HepG2 (cell line): ENCODE measurements around the gene TPM3. TPM values are rescaled to one million over a fixed set of nuclear protein-coding genes. Genes with fewer than 3 reads are reported as not detected.

Experiments
- ARHGAP35 ChIP-seq: sonication (generic); formaldehyde crosslinking; IDR thresholded peaks from 2 replicates; pipeline ENCODE4 v1.9.0; 2022; ENCODE audit warnings: mild to moderate bottlenecking, inconsistent platforms, moderate library complexity, missing genetic modification reagents, borderline replicate concordance
- ATF1 ChIP-seq: IDR thresholded peaks from 2 replicates; pipeline ENCODE4 v1.6.1; 2016; ENCODE audit warnings: mild to moderate bottlenecking, control low read depth
- DR1 ChIP-seq: sonication (generic); formaldehyde crosslinking; IDR thresholded peaks from 2 replicates; pipeline ENCODE4 v1.8.0; 2021; ENCODE audit warnings: mild to moderate bottlenecking, missing genetic modification reagents, inconsistent platforms
- EZH2 ChIP-seq: conservative IDR thresholded peaks from 2 replicates; pipeline ENCODE4 v1.6.1; 2012; ENCODE audit warnings: mild to moderate bottlenecking, low read depth, low read length, moderate library complexity
- FOXC1 ChIP-seq: sonication (generic); formaldehyde crosslinking; IDR thresholded peaks from 2 replicates; pipeline ENCODE4 v1.8.0; 2022; ENCODE audit warnings: mild to moderate bottlenecking, missing genetic modification reagents, borderline replicate concordance
- GLI4 ChIP-seq: sonication (generic); formaldehyde crosslinking; IDR thresholded peaks from 2 replicates; pipeline ENCODE4 v1.5.1; 2020; ENCODE audit warnings: missing genetic modification reagents, mild to moderate bottlenecking, moderate library complexity, borderline replicate concordance
- GPN1 ChIP-seq: sonication (generic); formaldehyde crosslinking; IDR thresholded peaks from 2 replicates; pipeline ENCODE4 v1.5.1; 2020; ENCODE audit warnings: missing genetic modification reagents, borderline replicate concordance
- KLF6 ChIP-seq: IDR thresholded peaks from 2 replicates; pipeline ENCODE4 v1.8.0; 2016; ENCODE audit warnings: missing biosample characterization, missing genetic modification reagents
- MAFF ChIP-seq: IDR thresholded peaks from 2 replicates; pipeline ENCODE4 v1.6.1; 2011; ENCODE audit warnings: low read depth, low read length, improper control_type of control experiment
- MTA1 ChIP-seq: sonication (generic); formaldehyde crosslinking; IDR thresholded peaks from 2 replicates; pipeline ENCODE4 v1.4.0; 2020; ENCODE audit warnings: missing genetic modification reagents, mild to moderate bottlenecking, borderline replicate concordance
- NCOA5 ChIP-seq: sonication (generic); formaldehyde crosslinking; IDR thresholded peaks from 2 replicates; pipeline ENCODE4 v1.4.0; 2020; ENCODE audit warnings: missing genetic modification reagents
- NR2C2 ChIP-seq: sonication (generic); formaldehyde crosslinking; IDR thresholded peaks from 2 replicates; pipeline ENCODE4 v1.4.0; 2020; ENCODE audit warnings: missing genetic modification reagents, mild to moderate bottlenecking, moderate library complexity, borderline replicate concordance
- ONECUT2 ChIP-seq: sonication (generic); formaldehyde crosslinking; IDR thresholded peaks from 2 replicates; pipeline ENCODE4 v1.4.0; 2020; ENCODE audit warnings: missing genetic modification reagents
- PHF20 ChIP-seq: sonication (generic); formaldehyde crosslinking; IDR thresholded peaks from 2 replicates; pipeline ENCODE4 v1.5.0; 2020; ENCODE audit warnings: mild to moderate bottlenecking, missing genetic modification reagents
- POLR2G ChIP-seq: fragments of 200-400 bp; formaldehyde crosslinking; IDR thresholded peaks from 2 replicates; pipeline ENCODE4 v1.6.1; 2018; ENCODE audit warnings: mild to moderate bottlenecking, low read depth, low read length, moderate library complexity
- RBAK ChIP-seq: sonication (generic); formaldehyde crosslinking; IDR thresholded peaks from 2 replicates; pipeline ENCODE4 v1.5.1; 2020; ENCODE audit warnings: mild to moderate bottlenecking, missing genetic modification reagents
- SSRP1 ChIP-seq: IDR thresholded peaks from 2 replicates; pipeline ENCODE4 v1.6.1; 2016; ENCODE audit warnings: control low read depth
- TBL1XR1 ChIP-seq: fragments of 150-350 bp; IDR thresholded peaks from 2 replicates; pipeline ENCODE4 v1.6.1; 2014; ENCODE audit warnings: borderline replicate concordance, low read length; ENCODE audit not compliant: partially characterized antibody
- TGIF2 ChIP-seq: IDR thresholded peaks from 2 replicates; pipeline ENCODE4 v1.6.1; 2016; ENCODE audit warnings: control low read depth, missing compliant biosample characterization
- THAP11 ChIP-seq: IDR thresholded peaks from 2 replicates; pipeline ENCODE4 v1.6.1; 2016; ENCODE audit warnings: missing biosample characterization, missing genetic modification reagents
- ZBTB39 ChIP-seq: sonication (generic); formaldehyde crosslinking; IDR thresholded peaks from 2 replicates; pipeline ENCODE4 v1.5.0; 2020; ENCODE audit warnings: missing genetic modification reagents
- ZNF124 ChIP-seq: sonication (generic); formaldehyde crosslinking; IDR thresholded peaks from 2 replicates; pipeline ENCODE4 v1.4.0; 2020; ENCODE audit warnings: missing genetic modification reagents
- ZNF20 ChIP-seq: sonication (generic); formaldehyde crosslinking; IDR thresholded peaks from 2 replicates; pipeline ENCODE4 v1.4.0; 2020; ENCODE audit warnings: mild to moderate bottlenecking, moderate library complexity, missing genetic modification reagents
- ZNF331 ChIP-seq: sonication (generic); formaldehyde crosslinking; IDR thresholded peaks from 2 replicates; pipeline ENCODE4 v1.4.0; 2020; ENCODE audit warnings: missing genetic modification reagents
- ZNF367 ChIP-seq: sonication (generic); formaldehyde crosslinking; IDR thresholded peaks from 2 replicates; pipeline ENCODE4 v1.4.0; 2020; ENCODE audit warnings: missing genetic modification reagents, borderline replicate concordance
- ZNF484 ChIP-seq: sonication (generic); formaldehyde crosslinking; IDR thresholded peaks from 2 replicates; pipeline ENCODE4 v1.5.1; 2020; ENCODE audit warnings: mild to moderate bottlenecking, low read depth, missing genetic modification reagents, borderline replicate concordance
- ZNF510 ChIP-seq: sonication (generic); formaldehyde crosslinking; IDR thresholded peaks from 2 replicates; pipeline ENCODE4 v1.4.0; 2020; ENCODE audit warnings: low read depth, mild to moderate bottlenecking, missing genetic modification reagents
- ZNF547 ChIP-seq: sonication (generic); formaldehyde crosslinking; IDR thresholded peaks from 2 replicates; pipeline ENCODE4 v1.5.1; 2020; ENCODE audit warnings: mild to moderate bottlenecking, missing genetic modification reagents
- ZNF773 ChIP-seq: sonication (generic); formaldehyde crosslinking; IDR thresholded peaks from 2 replicates; pipeline ENCODE4 v1.4.0; 2020; ENCODE audit warnings: missing genetic modification reagents, borderline replicate concordance
- ZNF777 ChIP-seq: sonication (generic); formaldehyde crosslinking; IDR thresholded peaks from 2 replicates; pipeline ENCODE4 v1.4.0; 2020; ENCODE audit warnings: missing genetic modification reagents
- polyA plus RNA-seq, 8 experiments: library from polyadenylated mRNA; depleted of rRNA in 3 of 8; stranded (reverse) in 7 of 8; unstranded in 1 of 8; fragments of >200 nt; fragmentation: Illumina TruSeq in 4 of 8; extraction: Trizol in 4 of 8; gene quantifications; 2 replicates each; pipeline versions ENCODE4 v1.2.1 to v1.2.3, GENCODE V29; 2011 to 2016; ENCODE audit warnings: low read depth in 4 of 8, missing spikeins in 1 of 8, mixed read lengths in 1 of 8; ENCODE audit not compliant: insufficient read depth in 1 of 8
- total RNA-seq, 5 experiments: library from RNA; depleted of rRNA; stranded (reverse); fragments of >200 nt; fragmentation: Illumina TruSeq; extraction: Trizol; gene quantifications; 2 replicates each; pipeline ENCODE4 v1.2.3, GENCODE V29; 2016; ENCODE audit warnings: low read depth in 1 of 5

TPM3 gene
- total and polyA plus RNA-seq, 2 of the 13 experiments (the other 11 are each of a cell fraction or from before 2014, with no cell fraction given), result 160 to 307 TPM

- peak; percentile 37 for TF ChIP-seq ZNF510
- peak; percentile 91 for TF ChIP-seq DR1 (CRISPR knock-in tag)
- peak; percentile 22; the same call in 1 of the 2 replicates for TF ChIP-seq MTA1 (CRISPR knock-in tag)
- no peak for TF ChIP-seq MAFF
- TF ChIP-seq ZNF367, result peak; percentile 93; the same call in 1 of the 2 replicates
- TF ChIP-seq FOXC1 (CRISPR knock-in tag), result peak; percentile 99
- TF ChIP-seq EZH2, result no peak
- peak; percentile 92; the same call in 1 of the 2 replicates for TF ChIP-seq GLI4 (CRISPR knock-in tag)
- peak; percentile 90 for TF ChIP-seq THAP11 (CRISPR knock-in tag)
- TF ChIP-seq ZNF331 (CRISPR knock-in tag), result peak; percentile 50
- no peak for TF ChIP-seq TBL1XR1
- TF ChIP-seq ZBTB39, result peak; percentile 56; the same call in 1 of the 2 replicates
- TF ChIP-seq NCOA5, result no peak
- TF ChIP-seq TGIF2, result peak; percentile 44; the same call in 1 of the 2 replicates
- peak; percentile 59; the same call in 1 of the 2 replicates for TF ChIP-seq ARHGAP35 (CRISPR knock-in tag)
- TF ChIP-seq ZNF777 (CRISPR knock-in tag), result peak; percentile 44; the same call in 1 of the 2 replicates
- TF ChIP-seq RBAK (CRISPR knock-in tag), result no peak
- peak; percentile 67; the same call in 1 of the 2 replicates for TF ChIP-seq NR2C2 (CRISPR knock-in tag)
- TF ChIP-seq ZNF484, result 0 out of 2 replicates have a peak, but pooled peaks have one; percentile 69
- TF ChIP-seq ZNF124 (CRISPR knock-in tag), result peak; percentile 51
- no peak for TF ChIP-seq GPN1 (CRISPR knock-in tag)
- no peak for TF ChIP-seq ONECUT2
- 0 out of 2 replicates have a peak, but pooled peaks have one; percentile 63 for TF ChIP-seq ATF1
- TF ChIP-seq ZNF773 (CRISPR knock-in tag), result peak; percentile 75; the same call in 1 of the 2 replicates
- no peak for TF ChIP-seq SSRP1
- peak; percentile 95 for TF ChIP-seq KLF6 (CRISPR knock-in tag)
- TF ChIP-seq ZNF547 (CRISPR knock-in tag), result peak; percentile 81
- TF ChIP-seq PHF20 (CRISPR knock-in tag), result peak; percentile 85
- TF ChIP-seq POLR2G, result peak; percentile 95
- TF ChIP-seq ZNF20 (CRISPR knock-in tag), result no peak
Measured at GRCh38 chr1:154220071-154220969, 28.4 kb upstream of the TPM3 start, which contains the start of gene UBAP2L (continued).
